Measurements from ENCODE around the gene DPP6. TPM values are rescaled to one million over a fixed set of nuclear protein-coding genes. Genes with fewer than 3 reads are reported as not detected.

The DPP6 gene
- polyA plus RNA-seq, 1 of the 3 experiments (the other 2 are of a cell fraction): not detected

GRCh38 chr7:154709840-154710520, 657.8 kb downstream of the DPP6 start:
- H3K9me2 ChIP-seq: no peaks in the 10 kb centered on the region
- no peak overlapping the region for H3K4me3 ChIP-seq (ENCODE audit: low read depth in 2 of 2, low read length in 1 of 2)
- DNase-seq: no peak
- ChIA-PET POLR2A (no interaction called here), CTCF (interaction anchor here (1.1 to 2.2 kb wide), 4 partner anchors 11 to 70 kb away, joined by 3 to 7 read pairs (median 4); no protein-coding TSS in a partner anchor)
- no peak overlapping the region for H3K27ac ChIP-seq (ENCODE audit: low read depth in 2 of 2, low read length in 1 of 2)
- WGBS (ENCODE audit: low lambda C conversion rate): 24% methylated on average over 6 of the region's 6 CpGs
- no peaks in the 10 kb centered on the region for H4K20me1 ChIP-seq (ENCODE audit: insufficient read depth)
- no peaks in the 10 kb centered on the region for H3K79me2 ChIP-seq (ENCODE audit: insufficient read depth)
- no peak overlapping the region for H3K4me2 ChIP-seq
- no peak overlapping the region for H3K9ac ChIP-seq
- peaks cover 0 to 2% of the 10 kb centered on the region in 2 experiments; a peak in 1 of 4 replicates for H3K4me1 ChIP-seq (ENCODE audit: control insufficient read depth in 1 of 2, insufficient read depth in 2 of 2, low read depth in 1 of 2, low read length in 1 of 2)
- H3K27me3 ChIP-seq (ENCODE audit: insufficient read depth): no peaks in the 10 kb centered on the region
- peaks cover 4% of the 10 kb centered on the region; the same call in 1 of the 2 replicates for H3K9me3 ChIP-seq
- TF ChIP-seq FOSL2 (IDR thresholded peaks at IDR 0.05; ENCODE audit: borderline replicate concordance, low read depth) (no peak), MEF2A (IDR thresholded peaks at IDR 0.05; ENCODE audit: borderline replicate concordance, low read depth) (no peak), RXRA (IDR thresholded peaks at IDR 0.05; ENCODE audit: borderline replicate concordance, low read depth) (no peak), ELF1 (IDR thresholded peaks at IDR 0.05) (no peak), TEAD4 (IDR thresholded peaks at IDR 0.05; ENCODE audit: borderline replicate concordance, insufficient read depth) (no peak), ZBTB33 (IDR thresholded peaks at IDR 0.05; ENCODE audit: borderline replicate concordance, low read depth) (no peak), NFIC (IDR thresholded peaks at IDR 0.05; ENCODE audit: borderline replicate concordance) (no peak), SIN3A (IDR thresholded peaks at IDR 0.05; ENCODE audit: borderline replicate concordance, low read depth, low read length) (no peak), YY1 (IDR thresholded peaks at IDR 0.05; ENCODE audit: low read depth) (no peak), TCF12 (IDR thresholded peaks at IDR 0.05) (no peak), USF2 (IDR thresholded peaks at IDR 0.05; ENCODE audit: borderline replicate concordance, low read depth, low read length) (no peak), RFX5 (IDR thresholded peaks at IDR 0.05; ENCODE audit: low read length) (no peak), EP300 (IDR thresholded peaks at IDR 0.05; ENCODE audit: borderline replicate concordance in 1 of 2, low read depth in 1 of 2, low read length in 1 of 2) (no peak), SMC3 (IDR thresholded peaks at IDR 0.05; ENCODE audit: low read depth, low read length) (no peak), TAF1 (IDR thresholded peaks at IDR 0.05; ENCODE audit: borderline replicate concordance, low read depth, low read length) (no peak), POLR2AphosphoS5 (IDR thresholded peaks at IDR 0.05; ENCODE audit: low read depth, low read length) (no peak), EZH2phosphoT487 (IDR thresholded peaks at IDR 0.05; ENCODE audit: borderline replicate concordance, low read depth) (no peak), MXI1 (IDR thresholded peaks at IDR 0.05; ENCODE audit: low read depth, low read length) (no peak)
- TF ChIP-seq, protein P1, sequence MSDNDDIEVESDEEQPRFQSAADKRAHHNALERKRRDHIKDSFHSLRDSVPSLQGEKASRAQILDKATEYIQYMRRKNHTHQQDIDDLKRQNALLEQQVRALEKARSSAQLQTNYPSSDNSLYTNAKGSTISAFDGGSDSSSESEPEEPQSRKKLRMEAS (IDR thresholded peaks at IDR 0.05; ENCODE audit: low read depth): no peak
- no peaks in the 10 kb centered on the region for H3K36me3 ChIP-seq (replicated peaks in 1 of 2; ENCODE audit: control insufficient read depth in 1 of 2, insufficient read depth in 2 of 2, low read length in 1 of 2)
- no peak overlapping the region for H2AFZ ChIP-seq (ENCODE audit: low read depth)
- H3F3A ChIP-seq (replicated peaks; ENCODE audit: insufficient read depth): no peaks in the 10 kb centered on the region
